ENCODE measurements around the gene SMARCD2. TPM values are rescaled to one million over a fixed set of nuclear protein-coding genes. Genes with fewer than 3 reads are reported as not detected.
A peak's percentile ranks its signal among the peaks of the same experiment; 100 is the strongest.

SMARCD2 gene
- total and polyA plus RNA-seq, 7 donors = 44.4 to 122 (median 95.9) TPM

- H3K36me3 ChIP-seq = peaks cover 58 to 100% (median 89%) of the 10 kb centered on the region in 4 donors
- no peak overlapping the region for H3K4me3 ChIP-seq
- no peaks in the 10 kb centered on the region for H3K27me3 ChIP-seq
- no peaks in the 10 kb centered on the region for H3K9me3 ChIP-seq
- H3K27ac ChIP-seq = peak overlapping the region in 2 of 4 donors; percentile 9 to 35
- WGBS, 2 donors = 64 to 76% methylated on average over 21 of the region's 21 CpGs
- intact Hi-C loops (cut with DNase I) = no loop called here
- H3K4me1 ChIP-seq = no peaks in the 10 kb centered on the region
- no peak for DNase-seq
- TF ChIP-seq EP300 (IDR thresholded peaks at IDR 0.05) = no peak
- TF ChIP-seq CTCF (IDR thresholded peaks at IDR 0.05) = no peak
- no peak for TF ChIP-seq POLR2A (IDR thresholded peaks at IDR 0.05)
- no peak for TF ChIP-seq POLR2AphosphoS5 (IDR thresholded peaks at IDR 0.05)
These were observed 22.6 kb downstream of the SMARCD2 start for GRCh38 chr17:63819585-63820537.

- H3K27ac ChIP-seq = peak overlapping the region in 1 of 4 donors; percentile 35
- TF ChIP-seq POLR2AphosphoS5 (IDR thresholded peaks at IDR 0.05) (no peak), CTCF (IDR thresholded peaks at IDR 0.05) (no peak), EP300 (IDR thresholded peaks at IDR 0.05) (no peak), POLR2A (IDR thresholded peaks at IDR 0.05) (no peak)
- DNase-seq = no peak
- 28 to 66% methylated on average over 6 of the region's 6 CpGs for WGBS, 2 donors
- H3K27me3 ChIP-seq = no peaks in the 10 kb centered on the region
- no peaks in the 10 kb centered on the region for H3K9me3 ChIP-seq
- intact Hi-C loops (cut with DNase I) = no loop called here
- no peaks in the 10 kb centered on the region for H3K4me1 ChIP-seq
- no peak overlapping the region for H3K4me3 ChIP-seq
- peaks cover 59 to 99% (median 88%) of the 10 kb centered on the region in 4 donors for H3K36me3 ChIP-seq
These were observed 23.4 kb downstream of the SMARCD2 start for GRCh38 chr17:63819131-63819530.

GRCh38 chr17:63817736-63818385, 24.6 kb downstream of the SMARCD2 start:
- no peak overlapping the region for H3K4me3 ChIP-seq
- TF ChIP-seq POLR2A (IDR thresholded peaks at IDR 0.05) = no peak
- no peak for TF ChIP-seq POLR2AphosphoS5 (IDR thresholded peaks at IDR 0.05)
- no peak for TF ChIP-seq CTCF (IDR thresholded peaks at IDR 0.05)
- no peak for TF ChIP-seq EP300 (IDR thresholded peaks at IDR 0.05)
- peaks cover 58 to 99% (median 88%) of the 10 kb centered on the region in 4 donors for H3K36me3 ChIP-seq
- no peak overlapping the region for H3K27ac ChIP-seq
- no peaks in the 10 kb centered on the region for H3K4me1 ChIP-seq
- H3K27me3 ChIP-seq = no peaks in the 10 kb centered on the region
- DNase-seq = no peak
- WGBS, 2 donors = 96% methylated on average over 27 of the region's 27 CpGs
- H3K9me3 ChIP-seq = no peaks in the 10 kb centered on the region
- intact Hi-C loops (cut with DNase I) = no loop called here

- no peaks in the 10 kb centered on the region for H3K9me3 ChIP-seq
- WGBS, 2 donors = 92 to 93% methylated on average over 4 of the region's 4 CpGs
- intact Hi-C loops (cut with DNase I) = no loop called here
- H3K4me3 ChIP-seq = no peak overlapping the region
- H3K36me3 ChIP-seq = peaks cover 63 to 99% (median 92%) of the 10 kb centered on the region in 4 donors
- H3K27me3 ChIP-seq = no peaks in the 10 kb centered on the region
- no peak overlapping the region for H3K27ac ChIP-seq
- no peaks in the 10 kb centered on the region for H3K4me1 ChIP-seq
- TF ChIP-seq EP300 (IDR thresholded peaks at IDR 0.05) (no peak), CTCF (IDR thresholded peaks at IDR 0.05) (no peak), POLR2A (IDR thresholded peaks at IDR 0.05) (no peak), POLR2AphosphoS5 (IDR thresholded peaks at IDR 0.05) (no peak)
- DNase-seq = no peak
These were observed 25.8 kb downstream of the SMARCD2 start for GRCh38 chr17:63816669-63817068.
